H9 (cell line): ENCODE results near the gene WWC2. TPM values are rescaled to one million over a fixed set of nuclear protein-coding genes. Genes with fewer than 3 reads are reported as not detected.

Source experiments
- DNase-seq: peaks from one replicate; pipeline ENCODE4 v3.0.0-alpha.2; 2017
- H2AFZ ChIP-seq: one replicate; pipeline ENCODE4 v1.6.1; 2013; ENCODE audit warnings: mild to moderate bottlenecking, low read length, control low read depth, moderate library complexity
- H2AK5ac ChIP-seq: 2 replicates; pipeline ENCODE4 v1.6.1; 2013; ENCODE audit warnings: low read length, control low read depth, mixed read lengths; ENCODE audit not compliant: insufficient read length
- H2BK120ac ChIP-seq: one replicate; pipeline ENCODE4 v1.6.1; 2013; ENCODE audit warnings: low read depth, mild to moderate bottlenecking, low read length, control low read depth, inconsistent platforms; ENCODE audit not compliant: poor library complexity, severe bottlenecking
- H2BK12ac ChIP-seq: 2 replicates; pipeline ENCODE4 v1.6.1; 2013; ENCODE audit warnings: low read length, control low read depth, mixed read lengths, low read depth; ENCODE audit not compliant: insufficient read length
- H2BK15ac ChIP-seq: 2 replicates; pipeline ENCODE4 v1.6.1; 2013; ENCODE audit warnings: low read depth, low read length, control low read depth
- H2BK20ac ChIP-seq: one replicate; pipeline ENCODE4 v1.6.1; 2013; ENCODE audit warnings: low read depth, mild to moderate bottlenecking, low read length, control low read depth, inconsistent platforms; ENCODE audit not compliant: poor library complexity, severe bottlenecking
- H2BK5ac ChIP-seq: 2 replicates; pipeline ENCODE4 v1.6.1; 2013; ENCODE audit warnings: low read length, control low read depth, mixed read lengths; ENCODE audit not compliant: insufficient read length
- H3K14ac ChIP-seq: 2 replicates; pipeline ENCODE4 v1.6.1; 2013; ENCODE audit warnings: low read length, control low read depth; ENCODE audit not compliant: insufficient read depth
- H3K18ac ChIP-seq: 2 replicates; pipeline ENCODE4 v1.6.1; 2013; ENCODE audit warnings: low read depth, mild to moderate bottlenecking, mixed read lengths, low read length, control low read depth; ENCODE audit not compliant: insufficient read length
- H3K23ac ChIP-seq: 2 replicates; pipeline ENCODE4 v1.6.1; 2013; ENCODE audit warnings: low read length, control low read depth, mixed read lengths, low read depth; ENCODE audit not compliant: insufficient read length
- H3K23me2 ChIP-seq: 2 replicates; pipeline ENCODE4 v1.6.1; 2013; ENCODE audit warnings: low read depth, mild to moderate bottlenecking, mixed read lengths, low read length, control low read depth; ENCODE audit not compliant: insufficient read length, poor library complexity, severe bottlenecking
- H3K27ac ChIP-seq: 2 replicates; pipeline ENCODE4 v1.5.1; 2013; ENCODE audit warnings: low read length, control low read depth, mixed read lengths, low read depth; ENCODE audit not compliant: insufficient read length
- H3K27me3 ChIP-seq: 2 replicates; pipeline ENCODE4 v1.6.1; 2013; ENCODE audit warnings: low read length, control low read depth, inconsistent platforms; ENCODE audit not compliant: insufficient read depth
- H3K4ac ChIP-seq: 2 replicates; pipeline ENCODE4 v1.6.1; 2013; ENCODE audit warnings: low read depth, mild to moderate bottlenecking, control low read depth, inconsistent platforms, low read length, moderate library complexity
- H3K4me1 ChIP-seq: 2 replicates; pipeline ENCODE4 v1.6.1; 2013; ENCODE audit warnings: low read length, control low read depth, inconsistent platforms; ENCODE audit not compliant: insufficient read depth
- H3K4me2 ChIP-seq: 2 replicates; pipeline ENCODE4 v1.6.1; 2013; ENCODE audit warnings: low read length, control low read depth, mixed read lengths; ENCODE audit not compliant: insufficient read length, insufficient read depth
- H3K56ac ChIP-seq: 2 replicates; pipeline ENCODE4 v1.6.1; 2013; ENCODE audit warnings: low read depth, mild to moderate bottlenecking, mixed read lengths, low read length, control low read depth; ENCODE audit not compliant: insufficient read length
- H3K79me1 ChIP-seq: 2 replicates; pipeline ENCODE4 v1.6.1; 2013; ENCODE audit warnings: low read depth, mild to moderate bottlenecking, moderate library complexity, low read length, control low read depth, inconsistent platforms; ENCODE audit not compliant: insufficient read depth, poor library complexity, severe bottlenecking
- H3K79me2 ChIP-seq: 2 replicates; pipeline ENCODE4 v1.6.1; 2013; ENCODE audit warnings: low read length, control low read depth, inconsistent platforms; ENCODE audit not compliant: insufficient read depth
- H3K9ac ChIP-seq: 2 replicates; pipeline ENCODE4 v1.6.1; 2013; ENCODE audit warnings: low read length, control low read depth, mixed read lengths; ENCODE audit not compliant: insufficient read length; ENCODE audit errors: extremely low read depth
- H3K9me3 ChIP-seq: one replicate; pipeline ENCODE4 v1.6.1; 2013; ENCODE audit warnings: low read depth, low read length, inconsistent platforms; ENCODE audit not compliant: control insufficient read depth
- H3T11ph ChIP-seq: one replicate; pipeline ENCODE4 v1.6.1; 2013; ENCODE audit warnings: mild to moderate bottlenecking, low read length, control low read depth, inconsistent platforms
- H4K20me1 ChIP-seq: one replicate; pipeline ENCODE4 v1.6.1; 2013; ENCODE audit not compliant: control insufficient read depth, insufficient read length, insufficient read depth
- H4K5ac ChIP-seq: 2 replicates; pipeline ENCODE4 v1.6.1; 2013; ENCODE audit warnings: low read depth, mild to moderate bottlenecking, mixed read lengths, low read length, control low read depth; ENCODE audit not compliant: insufficient read length
- H4K8ac ChIP-seq: replicated peaks from 2 replicates; pipeline ENCODE4 v1.6.1; 2013; ENCODE audit warnings: low read length, control low read depth, mixed read lengths, low read depth; ENCODE audit not compliant: insufficient read length
- H4K91ac ChIP-seq: 2 replicates; pipeline ENCODE4 v1.6.1; 2013; ENCODE audit warnings: low read depth, mild to moderate bottlenecking, moderate library complexity, mixed read lengths, low read length, control low read depth; ENCODE audit not compliant: insufficient read length
- H3K27ac Mint-ChIP-seq, 3 experiments: 2 replicates in 2 of 3; 3 replicates in 1 of 3; pipeline ENCODE4 v1.8.0; 2020 to 2021; ENCODE audit warnings: mixed read lengths in 3 of 3, mild to moderate bottlenecking in 1 of 3, moderate library complexity in 1 of 3
- H3K27me3 Mint-ChIP-seq: 2 replicates; pipeline ENCODE4 v1.8.0; 2021; ENCODE audit warnings: low read depth, mild to moderate bottlenecking, moderate library complexity, mixed read lengths
- H3K36me3 Mint-ChIP-seq, 3 experiments: 2 replicates in 2 of 3; 3 replicates in 1 of 3; pipeline ENCODE4 v1.8.0; 2020 to 2021; ENCODE audit warnings: low read depth in 3 of 3, mixed read lengths in 3 of 3; ENCODE audit not compliant: insufficient read depth in 1 of 3
- H3K4me1 Mint-ChIP-seq, 2 experiments: 2 replicates each; pipeline ENCODE4 v1.8.0; 2020; ENCODE audit warnings: mixed read lengths in 2 of 2
- H3K4me3 Mint-ChIP-seq, 2 experiments: 2 replicates in 1 of 2; 3 replicates in 1 of 2; pipeline ENCODE4 v1.8.0; 2020 to 2021; ENCODE audit warnings: mild to moderate bottlenecking in 2 of 2, mixed read lengths in 2 of 2, moderate library complexity in 1 of 2
- H3K9me3 Mint-ChIP-seq, 2 experiments: 2 replicates in 1 of 2; 3 replicates in 1 of 2; pipeline ENCODE4 v1.8.0; 2020; ENCODE audit warnings: mild to moderate bottlenecking in 2 of 2, mixed read lengths in 2 of 2, moderate library complexity in 1 of 2
- CTCF ChIP-seq: fragments of 200-600 bp; sonication (generic); conservative IDR thresholded peaks from 3 replicates; pipeline ENCODE4 v1.8.0; 2021; ENCODE audit warnings: antibody characterized with exemption, mild to moderate bottlenecking
- WGBS: extraction: QIAGEN DNeasy Blood & Tissue Kit; methylation state at CpG from one replicate; pipeline ENCODE4 v1.1.7; 2013; ENCODE audit warnings: missing lambda C conversion rate, low lambda C conversion rate, mixed read lengths; ENCODE audit not compliant: insufficient read length; ENCODE audit errors: extremely low coverage; 5-methylcytosine and 5-hydroxymethylcytosine counted together
- total RNA-seq: library from RNA; stranded (reverse); gene quantifications from 2 replicates; pipeline ENCODE4 v1.2.1, GENCODE V29; 2021

The WWC2 gene
- total RNA-seq, 1 experiment from 2014 or later: 106 TPM

GRCh38 chr4:183288955-183289354, 189.9 kb downstream of the WWC2 start:
- no peak overlapping the region for H3K4me3 Mint-ChIP-seq
- peak overlapping the region in 1 of 3 experiments; percentile 33; a peak in 1 of 7 replicates for H3K27ac Mint-ChIP-seq
- peaks cover 52 to 78% (median 78%) of the 10 kb centered on the region in 3 experiments for H3K36me3 Mint-ChIP-seq

More at GRCh38 chr4:183288955-183289354, 189.9 kb downstream of the WWC2 start:
- Histone ChIP-seq H4K20me1 (no peaks in the 10 kb centered on the region), H3K79me1 (no peaks in the 10 kb centered on the region), H2BK120ac (no peak overlapping the region), H4K5ac (no peak overlapping the region), H3K27me3 (no peaks in the 10 kb centered on the region), H3K4ac (no peak overlapping the region), H4K91ac (no peak overlapping the region), H3K23ac (no peak overlapping the region), H2AFZ (no peak overlapping the region), H3K9ac (no peak overlapping the region), H3K79me2 (no peaks in the 10 kb centered on the region), H4K8ac (no peak overlapping the region), H2BK5ac (no peak overlapping the region), H3K4me2 (no peak overlapping the region), H3K23me2 (no peaks in the 10 kb centered on the region), H3K18ac (no peak overlapping the region), H3K56ac (no peak overlapping the region), H3K4me1 (no peaks in the 10 kb centered on the region), H2AK5ac (no peak overlapping the region), H2BK15ac (no peak overlapping the region), H3K27ac (no peak overlapping the region), H3T11ph (no peak overlapping the region), H3K14ac (no peak overlapping the region), H2BK20ac (no peak overlapping the region), H2BK12ac (no peak overlapping the region), H3K9me3 (no peaks in the 10 kb centered on the region)
- Mint-ChIP-seq H3K27me3 (no peaks in the 10 kb centered on the region; the same call in 1 of the 2 replicates), H3K9me3 (no peaks in the 10 kb centered on the region), H3K4me1 (peaks cover 3 to 5% of the 10 kb centered on the region in 2 experiments; a peak in 3 of 4 replicates)
- no peak for DNase-seq
- no CpG with 5 or more reads among the region's 2 CpGs for WGBS
- no peak; the same call in 2 of the 3 replicates for TF ChIP-seq CTCF
